ENCODE results near the gene RSPH6A. TPM values are rescaled to one million over a fixed set of nuclear protein-coding genes. Genes with fewer than 3 reads are reported as not detected.
A peak's percentile ranks its signal among the peaks of the same experiment; 100 is the strongest.

RSPH6A gene
- total and polyA plus RNA-seq, 2 experiments from 2014 or later: not detected

- Histone ChIP-seq H3K27ac (peak overlapping the region; percentile 97), H3K9me2 (replicated peaks; ENCODE audit: insufficient read depth) (no peaks in the 10 kb centered on the region), H3K27me3 (no peaks in the 10 kb centered on the region), H3K4me3 (no peak overlapping the region), H4K20me1 (ENCODE audit: insufficient read depth, poor library complexity, severe bottlenecking) (no peaks in the 10 kb centered on the region), H3K9me3 (ENCODE audit: low read depth) (no peaks in the 10 kb centered on the region), H3K36me3 (replicated peaks; ENCODE audit: insufficient read depth, low read depth) (no peaks in the 10 kb centered on the region), H2AFZ (no peak overlapping the region), H3K4me2 (peak overlapping the region; percentile 96), H3K79me2 (peaks cover 34% of the 10 kb centered on the region), H3K4me1 (ENCODE audit: insufficient read depth) (peaks cover 37% of the 10 kb centered on the region)
- 85% methylated on average over 11 of the region's 17 CpGs for WGBS (ENCODE audit: low lambda C conversion rate, missing lambda C conversion rate)
- TF ChIP-seq EZH2 (IDR thresholded peaks at IDR 0.05; ENCODE audit: borderline replicate concordance) (no peak), EZH2phosphoT487 (IDR thresholded peaks at IDR 0.05; ENCODE audit: low read depth, severe bottlenecking, unreplicated experiment) (no peak), CTCF (IDR thresholded peaks at IDR 0.05; ENCODE audit: poor library complexity) (no peak)
- no peak for DNase-seq (ENCODE audit: low spot score)
Measured at GRCh38 chr19:45766296-45766868, 48.7 kb downstream of the RSPH6A start.

- Histone ChIP-seq H3K4me2 (no peak overlapping the region), H3K27ac (peak overlapping the region; percentile 97), H3K9me2 (replicated peaks; ENCODE audit: insufficient read depth) (no peaks in the 10 kb centered on the region), H2AFZ (no peak overlapping the region), H3K4me1 (ENCODE audit: insufficient read depth) (peaks cover 35% of the 10 kb centered on the region), H3K79me2 (peaks cover 34% of the 10 kb centered on the region), H3K27me3 (no peaks in the 10 kb centered on the region), H4K20me1 (ENCODE audit: insufficient read depth, poor library complexity, severe bottlenecking) (no peaks in the 10 kb centered on the region), H3K4me3 (no peak overlapping the region), H3K9me3 (ENCODE audit: low read depth) (no peaks in the 10 kb centered on the region), H3K36me3 (replicated peaks; ENCODE audit: insufficient read depth, low read depth) (no peaks in the 10 kb centered on the region)
- no peak for DNase-seq (ENCODE audit: low spot score)
- 85% methylated on average over 17 of the region's 23 CpGs for WGBS (ENCODE audit: low lambda C conversion rate, missing lambda C conversion rate)
- no peak for TF ChIP-seq EZH2 (IDR thresholded peaks at IDR 0.05; ENCODE audit: borderline replicate concordance)
- TF ChIP-seq CTCF (IDR thresholded peaks at IDR 0.05; ENCODE audit: poor library complexity): no peak
- no peak for TF ChIP-seq EZH2phosphoT487 (IDR thresholded peaks at IDR 0.05; ENCODE audit: low read depth, severe bottlenecking, unreplicated experiment)
Measured at GRCh38 chr19:45765702-45766295, 49.3 kb downstream of the RSPH6A start.

DNA sequence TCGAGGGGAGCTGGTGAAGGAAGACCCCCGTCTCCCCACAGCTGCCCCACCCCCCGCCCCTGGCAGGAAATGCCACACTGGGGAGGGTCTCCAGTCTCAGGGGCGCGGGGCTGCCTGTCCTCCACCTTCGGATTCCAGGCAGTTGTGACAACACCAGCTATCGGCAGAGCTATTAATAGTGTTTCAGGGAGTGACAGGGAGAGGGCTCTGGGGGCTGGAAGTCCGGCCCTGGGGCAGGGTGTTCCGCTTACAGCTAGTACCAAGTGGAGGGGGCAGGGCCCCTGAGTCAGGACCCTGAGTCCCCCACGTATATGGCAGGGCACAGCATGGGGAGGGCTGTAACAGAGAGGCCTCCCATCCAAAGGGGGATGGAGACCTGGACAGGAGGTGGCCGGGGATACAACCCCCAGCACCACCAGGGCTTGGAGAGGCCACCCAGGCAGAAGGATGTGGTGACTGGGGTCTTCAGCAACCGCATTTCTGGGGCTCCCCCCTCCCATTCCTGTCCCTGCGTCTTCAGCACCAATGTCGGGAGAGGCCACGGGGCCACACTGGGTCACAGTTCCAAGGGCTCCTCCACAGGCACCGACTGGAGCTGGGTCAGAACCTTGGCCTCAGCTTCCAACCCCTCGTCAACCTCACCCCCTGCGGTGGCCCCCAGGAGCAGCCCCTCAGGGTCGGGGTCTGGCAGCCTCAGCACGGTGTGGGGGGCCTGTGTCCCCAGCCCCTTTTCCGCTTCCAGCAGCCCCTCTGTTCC lies 50.0 kb downstream of the RSPH6A start:
- peak overlapping the region; percentile 57 for H3K4me2 ChIP-seq

More for the DNA sequence above, 50.0 kb downstream of the RSPH6A start:
- 62% methylated on average over 19 of the region's 21 CpGs for WGBS (ENCODE audit: low lambda C conversion rate, missing lambda C conversion rate)
- H3K4me3 ChIP-seq: no peak overlapping the region
- H3K27ac ChIP-seq: peak overlapping the region; percentile 69
- no peak for DNase-seq (ENCODE audit: low spot score)
- no peaks in the 10 kb centered on the region for H3K9me2 ChIP-seq (replicated peaks; ENCODE audit: insufficient read depth)
- no peak overlapping the region for H2AFZ ChIP-seq
- H3K36me3 ChIP-seq (replicated peaks; ENCODE audit: insufficient read depth, low read depth): no peaks in the 10 kb centered on the region
- H3K4me1 ChIP-seq (ENCODE audit: insufficient read depth): peaks cover 34% of the 10 kb centered on the region
- H4K20me1 ChIP-seq (ENCODE audit: insufficient read depth, poor library complexity, severe bottlenecking): no peaks in the 10 kb centered on the region
- no peaks in the 10 kb centered on the region for H3K27me3 ChIP-seq
- no peaks in the 10 kb centered on the region for H3K9me3 ChIP-seq (ENCODE audit: low read depth)
- TF ChIP-seq CTCF (IDR thresholded peaks at IDR 0.05; ENCODE audit: poor library complexity): no peak
- TF ChIP-seq EZH2phosphoT487 (IDR thresholded peaks at IDR 0.05; ENCODE audit: low read depth, severe bottlenecking, unreplicated experiment): no peak
- no peak for TF ChIP-seq EZH2 (IDR thresholded peaks at IDR 0.05; ENCODE audit: borderline replicate concordance)
- H3K79me2 ChIP-seq: peaks cover 34% of the 10 kb centered on the region

All from hepatocyte (in vitro differentiated cells).